IMR-90 (cell line): ENCODE results near the gene KRT38. TPM values are rescaled to one million over a fixed set of nuclear protein-coding genes. Genes with fewer than 3 reads are reported as not detected.
A peak's percentile ranks its signal among the peaks of the same experiment; 100 is the strongest.

Experiments used
- ATAC-seq: fragments of 200-7000 bp; cut with Tn5 transposase; 2 replicates; pipeline ENCODE4 v1.9.1; 2020; ENCODE audit warnings: low read depth, mild to moderate bottlenecking, moderate library complexity
- BruUV-seq: library from RNA; stranded (reverse); fragments of 400-500 nt; replicated peaks from 2 replicates; lab custom pipeline; 2021; lab: Mats Ljungman, UMichigan
- CTCF ChIA-PET: fragments of 300-600 bp; formaldehyde crosslinking; extraction: SDS; loops from one replicate; lab custom pipeline; 2021; ENCODE audit warnings: antibody characterized with exemption; lab: Yijun Ruan, JAX
- POLR2A ChIA-PET: fragments of 300-600 bp; sonication (Branson Sonifier 250); formaldehyde crosslinking; loops from one replicate; lab custom pipeline; 2022; ENCODE audit warnings: antibody characterized with exemption; ENCODE audit not compliant: unreplicated experiment; lab: Charles Lee
- DNase-seq: peaks from one replicate; pipeline ENCODE4 v3.0.0; 2013
- H2AFZ ChIP-seq: replicated peaks from 2 replicates; pipeline ENCODE3; 2013; ENCODE audit warnings: low read length, mild to moderate bottlenecking; ENCODE audit not compliant: poor library complexity
- H2AK5ac ChIP-seq: 2 replicates; pipeline ENCODE4 v1.6.1; 2013; ENCODE audit warnings: low read depth, low read length, inconsistent platforms
- H2AK9ac ChIP-seq: replicated peaks from 2 replicates; pipeline ENCODE3; 2013; ENCODE audit warnings: mild to moderate bottlenecking, low read depth, low read length, moderate library complexity; ENCODE audit not compliant: poor library complexity
- H2BK120ac ChIP-seq: 2 replicates; pipeline ENCODE4 v1.6.1; 2013; ENCODE audit warnings: low read depth, low read length, inconsistent platforms
- H2BK15ac ChIP-seq: 3 replicates; pipeline ENCODE4 v1.6.1; 2013; ENCODE audit warnings: low read depth, low read length, inconsistent platforms
- H2BK20ac ChIP-seq: 2 replicates; pipeline ENCODE4 v1.6.1; 2013; ENCODE audit warnings: low read depth, mild to moderate bottlenecking, inconsistent platforms, low read length, moderate library complexity
- H2BK5ac ChIP-seq: 2 replicates; pipeline ENCODE4 v1.6.1; 2013; ENCODE audit warnings: mild to moderate bottlenecking, low read depth, low read length, inconsistent platforms; ENCODE audit not compliant: poor library complexity, severe bottlenecking
- H3K14ac ChIP-seq: replicated peaks from 2 replicates; pipeline ENCODE4 v1.6.1; 2013; ENCODE audit warnings: low read depth, low read length, inconsistent platforms
- H3K18ac ChIP-seq: 2 replicates; pipeline ENCODE4 v1.6.1; 2013; ENCODE audit warnings: low read depth, low read length, control low read depth
- H3K23ac ChIP-seq: 2 replicates; pipeline ENCODE4 v1.6.1; 2013; ENCODE audit warnings: low read depth, low read length, inconsistent platforms
- H3K27ac ChIP-seq: 2 replicates; pipeline ENCODE4 v1.5.1; 2013; ENCODE audit warnings: mild to moderate bottlenecking, control low read depth, low read length; ENCODE audit not compliant: insufficient read depth
- H3K27me3 ChIP-seq: 2 replicates; pipeline ENCODE4 v1.6.1; 2013; ENCODE audit warnings: low read length; ENCODE audit not compliant: control insufficient read depth, insufficient read depth
- H3K36me3 ChIP-seq: 2 replicates; pipeline ENCODE4 v1.6.1; 2013; ENCODE audit warnings: low read length, mixed read lengths; ENCODE audit not compliant: control insufficient read depth, insufficient read depth
- H3K4ac ChIP-seq: 2 replicates; pipeline ENCODE4 v1.6.1; 2013; ENCODE audit warnings: low read depth, low read length, inconsistent platforms
- H3K4me1 ChIP-seq: 2 replicates; pipeline ENCODE4 v1.6.1; 2013; ENCODE audit warnings: low read length, mixed read lengths; ENCODE audit not compliant: control insufficient read depth, insufficient read depth
- H3K4me2 ChIP-seq: 2 replicates; pipeline ENCODE4 v1.6.1; 2013; ENCODE audit warnings: low read depth, mild to moderate bottlenecking, control low read depth, low read length, moderate library complexity
- H3K4me3 ChIP-seq: 2 replicates; pipeline ENCODE4 v1.5.1; 2013; ENCODE audit warnings: low read depth, mild to moderate bottlenecking, control low read depth, low read length, moderate library complexity; ENCODE audit not compliant: insufficient read depth
- H3K56ac ChIP-seq: 2 replicates; pipeline ENCODE4 v1.6.1; 2013; ENCODE audit warnings: low read length, inconsistent platforms; ENCODE audit not compliant: insufficient read depth; ENCODE audit errors: extremely low read depth
- H3K79me1 ChIP-seq, 2 experiments: 2 replicates each; pipeline ENCODE4 v1.6.1; 2013; ENCODE audit warnings: low read length in 2 of 2, inconsistent platforms in 1 of 2, low read depth in 1 of 2
- H3K9ac ChIP-seq: 2 replicates; pipeline ENCODE4 v1.6.1; 2013; ENCODE audit warnings: low read depth, low read length, control low read depth
- H3K9me1 ChIP-seq: 2 replicates; pipeline ENCODE4 v1.6.1; 2013; ENCODE audit warnings: low read length, inconsistent platforms; ENCODE audit not compliant: insufficient read depth
- H3K9me3 ChIP-seq: 2 replicates; pipeline ENCODE4 v1.6.1; 2013; ENCODE audit warnings: low read length; ENCODE audit not compliant: control insufficient read depth, insufficient read depth
- H4K20me1 ChIP-seq: 2 replicates; pipeline ENCODE4 v1.6.1; 2013; ENCODE audit warnings: low read length, inconsistent platforms; ENCODE audit not compliant: insufficient read depth
- H4K5ac ChIP-seq: 2 replicates; pipeline ENCODE4 v1.6.1; 2013; ENCODE audit warnings: mild to moderate bottlenecking, low read depth, low read length, control low read depth
- H4K8ac ChIP-seq, 2 experiments: 2 replicates each; pipeline ENCODE4 v1.6.1; 2013; ENCODE audit warnings: low read depth in 2 of 2, low read length in 2 of 2, control low read depth in 1 of 2, inconsistent platforms in 1 of 2
- H4K91ac ChIP-seq: 2 replicates; pipeline ENCODE4 v1.6.1; 2013; ENCODE audit warnings: low read depth, low read length, inconsistent platforms; ENCODE audit not compliant: insufficient read depth
- BHLHE40 ChIP-seq: fragments of 150-350 bp; IDR thresholded peaks from 2 replicates; pipeline ENCODE4 v1.6.1; 2016; ENCODE audit warnings: mild to moderate bottlenecking, low read depth, low read length
- CHD1 ChIP-seq: IDR thresholded peaks from 2 replicates; pipeline ENCODE4 v1.6.1; 2012; ENCODE audit warnings: low read depth, low read length, improper control_type of control experiment
- FOS ChIP-seq: fragments of 150-350 bp; IDR thresholded peaks from 2 replicates; pipeline ENCODE4 v1.6.1; 2016; ENCODE audit warnings: low read depth, low read length
- MAFK ChIP-seq: IDR thresholded peaks from 2 replicates; pipeline ENCODE4 v1.6.1; 2012; ENCODE audit warnings: low read depth, low read length, improper control_type of control experiment
- POLR2A ChIP-seq: IDR thresholded peaks from 2 replicates; pipeline ENCODE4 v1.6.1; 2012; ENCODE audit warnings: mild to moderate bottlenecking, low read depth, low read length
- WGBS, 2 experiments: methylation state at CpG; one replicate each; pipeline versions ENCODE4 v1.1.5 to v1.1.7; 2013; ENCODE audit warnings: missing lambda C conversion rate in 2 of 2; ENCODE audit not compliant: insufficient read length in 1 of 2; ENCODE audit errors: extremely low coverage in 2 of 2; 5-methylcytosine and 5-hydroxymethylcytosine counted together
- dilution Hi-C: fragments of 300-500 bp; cut with HindIII; formaldehyde crosslinking; loops from one replicate; pipeline ENCODE4 v1.14.3; 2018; ENCODE audit warnings: low sequenced_read_pairs; ENCODE audit not compliant: unreplicated experiment
- in situ Hi-C: fragments of 300-500 bp; cut with MboI; formaldehyde crosslinking; loops from 3 replicates; pipeline ENCODE4 v1.14.3; 2019; ENCODE audit warnings: low sequenced_read_pairs, inconsistent platforms, mixed read lengths
- intact Hi-C: fragments of 100-400 bp; cut with micrococcal nuclease; formaldehyde crosslinking; loops from 2 replicates; pipeline ENCODE4 v1.10.0; 2022
- polyA plus RNA-seq, 3 experiments: library from polyadenylated mRNA; depleted of rRNA; stranded (reverse); fragments of >200 nt; gene quantifications; 2 replicates each; pipeline ENCODE4 v1.2.3, GENCODE V29; 2012; ENCODE audit warnings: low replicate concordance in 1 of 3
- total RNA-seq: library from RNA; depleted of rRNA; stranded (reverse); fragments of >200 nt; gene quantifications from 2 replicates; pipeline ENCODE4 v1.2.3, GENCODE V29; 2012

KRT38 gene
- total and polyA plus RNA-seq, 2 of the 4 experiments (the other 2 are of a cell fraction) = 0.09 TPM; not detected in 1

- Histone ChIP-seq H3K27me3 (peaks cover 25% of the 10 kb centered on the region), H3K23ac (no peak overlapping the region), H3K4ac (no peak overlapping the region), H3K4me2 (no peak overlapping the region), H2AK9ac (no peak overlapping the region), H3K4me3 (no peak overlapping the region), H4K8ac (no peak overlapping the region), H2AFZ (no peak overlapping the region), H3K79me1 (no peaks in the 10 kb centered on the region), H3K9me1 (no peaks in the 10 kb centered on the region), H3K56ac (no peak overlapping the region), H3K18ac (no peak overlapping the region), H2AK5ac (no peak overlapping the region; the same call in 1 of the 2 replicates), H4K5ac (no peak overlapping the region), H2BK20ac (no peak overlapping the region), H3K14ac (0 out of 2 replicates have a peak overlapping the region, but pooled peaks have one; percentile 39), H4K20me1 (no peaks in the 10 kb centered on the region; the same call in 1 of the 2 replicates), H2BK15ac (no peak overlapping the region; the same call in 2 of the 3 replicates), H4K91ac (no peak overlapping the region; the same call in 1 of the 2 replicates), H3K4me1 (peaks cover 8% of the 10 kb centered on the region), H2BK5ac (no peak overlapping the region), H3K27ac (no peak overlapping the region), H3K9me3 (peaks cover 10% of the 10 kb centered on the region), H3K36me3 (no peaks in the 10 kb centered on the region), H3K9ac (no peak overlapping the region), H2BK120ac (no peak overlapping the region)
- 89% methylated on average over 9 of the region's 11 CpGs; no CpG with 5 or more reads in 1 of the 2 experiments for WGBS, 2 experiments
- ChIA-PET CTCF (no interaction called here), POLR2A (no interaction called here)
- TF ChIP-seq FOS (no peak), CHD1 (no peak), MAFK (no peak), BHLHE40 (no peak), POLR2A (no peak)
- dilution Hi-C loops = no loop called here
- no peak for ATAC-seq
- in situ Hi-C loops = no loop called here
- no peak for DNase-seq
- no TSS peak for BruUV-seq
- intact Hi-C loops = no loop called here
Measured at GRCh38 chr17:41464173-41464572, 23.4 kb upstream of the KRT38 start.
